Epithelial cell of esophagus (primary cell): Measurements from ENCODE around the gene VKORC1.
"Not testable (repeated sequence)": the region's sequence is repeated elsewhere in the genome, so short reads cannot be mapped to it uniquely, and the experiment has no call there.

Source experiments
- DNase-seq: peaks from one replicate; pipeline ENCODE4 v3.0.0; 2010; ENCODE audit warnings: low read depth
- H3K4me3 ChIP-seq: 2 replicates; pipeline ENCODE4 v1.5.1; 2011; ENCODE audit warnings: mild to moderate bottlenecking, low read length, control low read depth
- CTCF ChIP-seq: IDR thresholded peaks from 2 replicates; pipeline ENCODE4 v1.5.1; 2011; ENCODE audit warnings: low read depth, mild to moderate bottlenecking, low read length, control low read depth, inconsistent platforms; ENCODE audit not compliant: insufficient read depth; ENCODE audit errors: missing control alignments

The VKORC1 gene

GRCh38 chr16:31105677-31106213 lies 11.1 kb upstream of the VKORC1 start:
- no peak overlapping the region for H3K4me3 ChIP-seq
- peak; percentile 44 for DNase-seq
- peak; percentile 68 for TF ChIP-seq CTCF

- not testable (repeated sequence) for DNase-seq, H3K4me3 ChIP-seq
These were observed 6.5 kb upstream of the VKORC1 start for GRCh38 chr16:31100876-31101641.

- peak; percentile 36 for DNase-seq
- TF ChIP-seq CTCF: no peak
- no peak overlapping the region for H3K4me3 ChIP-seq
These were observed 5.5 kb upstream of the VKORC1 start for GRCh38 chr16:31099860-31100638.

- no peak for TF ChIP-seq CTCF
- DNase-seq: peak; percentile 16
- H3K4me3 ChIP-seq: peak overlapping the region; percentile 87
These were observed 541 bp downstream of the VKORC1 start for GRCh38 chr16:31094088-31094423.

- peak; percentile 48 for DNase-seq
- TF ChIP-seq CTCF: no peak
- H3K4me3 ChIP-seq: peak overlapping the region; percentile 87
These were observed 1.4 kb downstream of the VKORC1 start for GRCh38 chr16:31093132-31093703.

- no peak for TF ChIP-seq CTCF
- H3K4me3 ChIP-seq: no peak overlapping the region
- no peak for DNase-seq
These were observed 2.3 kb downstream of the VKORC1 start for GRCh38 chr16:31092330-31092729.

GRCh38 chr16:31090540-31090939 lies 4.1 kb downstream of the VKORC1 start:
- no peak for TF ChIP-seq CTCF
- DNase-seq: peak; percentile 54
- H3K4me3 ChIP-seq: no peak overlapping the region
